Astrocyte of the spinal cord (primary cell): ENCODE data around the gene KRTAP4-9.
A peak's percentile ranks its signal among the peaks of the same experiment; 100 is the strongest.
"Not testable (repeated sequence)": the region's sequence is repeated elsewhere in the genome, so short reads cannot be mapped to it uniquely, and the experiment has no call there.

Experiments
- DNase-seq: peaks from one replicate; pipeline ENCODE4 v3.0.0; 2011; ENCODE audit warnings: low read depth, low spot score
- H3K4me3 ChIP-seq: 2 replicates; pipeline ENCODE4 v1.5.1; 2011; ENCODE audit warnings: low read depth, mild to moderate bottlenecking, low read length, moderate library complexity
- CTCF ChIP-seq: IDR thresholded peaks from 2 replicates; pipeline ENCODE4 v1.5.1; 2012; ENCODE audit warnings: low read depth, mild to moderate bottlenecking, low read length, inconsistent platforms
- in situ Hi-C: cut with HindIII; loops from 2 replicates; pipeline ENCODE4 v1.10.0; 2017; ENCODE audit warnings: low sequenced_read_pairs

The KRTAP4-9 gene

GRCh38 chr17:41098481-41098880 is 6.7 kb upstream of the KRTAP4-9 start:
- no peak overlapping the region for H3K4me3 ChIP-seq
- in situ Hi-C loops: no loop called here
- TF ChIP-seq CTCF: no peak
- peak; percentile 31 for DNase-seq

- DNase-seq: peak; percentile 43
- in situ Hi-C loops, H3K4me3 ChIP-seq: not testable (repeated sequence)
Observed at GRCh38 chr17:41099682-41100480, 5.3 kb upstream of the KRTAP4-9 start.

- in situ Hi-C loops: no loop called here
- TF ChIP-seq CTCF: no peak
- no peak within 1 kb of the TSS for H3K4me3 ChIP-seq
- no peak for DNase-seq
Observed at GRCh38 chr17:41101586-41102259, 3.5 kb upstream of the KRTAP4-9 start, which contains the start of gene KRTAP4-16. Gene KRTAP4-16, minus strand, starts transcription at chr17:41102209. Its CDS starts 0 bp downstream, at chr17:41102209.

GRCh38 chr17:41103896-41104295 is 1.3 kb upstream of the KRTAP4-9 start:
- DNase-seq: no peak
- H3K4me3 ChIP-seq: no peak overlapping the region
- TF ChIP-seq CTCF: no peak

DNA sequence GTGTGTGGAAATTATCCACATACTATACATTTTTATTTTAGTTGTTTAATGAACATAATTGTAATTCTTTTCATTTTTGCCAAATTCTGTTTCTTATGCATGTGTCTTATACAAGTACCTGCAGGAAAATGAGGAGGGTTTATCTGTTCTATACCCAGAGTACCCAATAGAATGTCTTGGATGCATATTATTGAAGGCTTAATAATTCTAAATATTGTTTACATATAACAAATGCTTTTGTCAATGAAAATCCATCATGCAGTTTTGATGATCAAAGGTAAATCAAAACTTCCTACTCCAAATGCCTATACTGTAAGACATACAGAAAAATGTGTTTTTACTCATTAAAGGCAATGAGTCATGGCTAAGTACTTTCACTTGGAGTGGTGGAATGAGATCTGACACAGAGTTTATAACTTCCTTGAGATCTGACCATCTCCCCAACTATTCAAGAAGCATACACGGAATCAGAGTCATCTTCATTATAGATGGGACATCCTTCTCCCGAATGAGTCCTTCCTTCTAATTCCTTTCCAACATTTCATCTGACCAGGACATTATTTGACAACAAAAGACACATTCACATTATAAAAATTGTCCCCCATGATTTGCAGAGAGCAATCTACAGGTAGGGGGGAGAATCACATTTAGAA is 677 bp upstream of the KRTAP4-9 start:
- H3K4me3 ChIP-seq, in situ Hi-C loops: not testable (repeated sequence)
- peak; percentile 40 for DNase-seq

More at GRCh38 chr17:41103896-41104295, 1.3 kb upstream of the KRTAP4-9 start:
- in situ Hi-C loops: no loop called here

GRCh38 chr17:41107941-41108450 is 2.8 kb downstream of the KRTAP4-9 start:
- DNase-seq: no peak
- no peak for TF ChIP-seq CTCF
- in situ Hi-C loops: no loop called here
- no peak overlapping the region for H3K4me3 ChIP-seq

GRCh38 chr17:41108728-41109386 is 3.7 kb downstream of the KRTAP4-9 start:
- in situ Hi-C loops, H3K4me3 ChIP-seq, DNase-seq: not testable (repeated sequence)
